Suprapubic skin (tissue), 4 donors: ENCODE results near the gene PTOV1. TPM values are rescaled to one million over a fixed set of nuclear protein-coding genes. Genes with fewer than 3 reads are reported as not detected.

Experiments
- DNase-seq, 2 donors: peaks; one replicate each; pipeline ENCODE4 v3.0.0-alpha.2; 2019; ENCODE audit warnings: low spot score in 2 of 2
- H3K27ac ChIP-seq: fragments of 200-600 bp; sonication (generic); one replicate; pipeline ENCODE4 v1.5.1; 2019
- H3K27me3 ChIP-seq: fragments of 200-600 bp; sonication (generic); one replicate; pipeline ENCODE4 v1.5.1; 2019
- H3K36me3 ChIP-seq: fragments of 200-600 bp; sonication (generic); one replicate; pipeline ENCODE4 v1.5.1; 2019
- H3K4me1 ChIP-seq: fragments of 200-600 bp; sonication (generic); one replicate; pipeline ENCODE4 v1.5.1; 2019
- H3K4me3 ChIP-seq: fragments of 200-600 bp; sonication (generic); one replicate; pipeline ENCODE4 v1.5.1; 2019; ENCODE audit warnings: mild to moderate bottlenecking
- H3K9me3 ChIP-seq: fragments of 200-600 bp; sonication (generic); one replicate; pipeline ENCODE4 v1.5.1; 2019
- CTCF ChIP-seq, 2 donors: fragments of 200-600 bp in 1 of 2; fragments of 450-650 bp in 1 of 2; sonication (generic) in 1 of 2; IDR thresholded peaks; one replicate each; pipeline ENCODE4 v1.5.1; 2016 to 2019; ENCODE audit warnings: antibody characterized with exemption in 2 of 2, mild to moderate bottlenecking in 1 of 2, moderate library complexity in 1 of 2
- EP300 ChIP-seq: sonication (generic); formaldehyde crosslinking; IDR thresholded peaks from one replicate; pipeline ENCODE4 v1.6.1; 2017; ENCODE audit warnings: antibody characterized with exemption
- POLR2A ChIP-seq, 2 donors: fragments of 450-650 bp; IDR thresholded peaks; one replicate each; pipeline ENCODE4 v1.6.1; 2017; ENCODE audit warnings: antibody characterized with exemption in 2 of 2, mild to moderate bottlenecking in 2 of 2, moderate library complexity in 2 of 2
- POLR2AphosphoS5 ChIP-seq, 3 donors: sonication (generic); formaldehyde crosslinking; IDR thresholded peaks; one replicate each; pipeline ENCODE4 v1.6.1; 2017; ENCODE audit warnings: antibody characterized with exemption in 3 of 3
- WGBS: methylation state at CpG from one replicate; pipeline ENCODE4 v1.1.5; 2018; 5-methylcytosine and 5-hydroxymethylcytosine counted together
- total RNA-seq, 4 donors: library from RNA; depleted of rRNA; stranded (reverse); fragments of >200 nt; gene quantifications; one replicate each; pipeline ENCODE4 v1.1.0, GENCODE V29; 2016

PTOV1 gene
- total RNA-seq, 4 donors from 2014 or later = 82.2 to 147 (median 91.2) TPM

GRCh38 chr19:49874503-49875157, 23.7 kb downstream of the PTOV1 start:
- no peak overlapping the region for H3K4me3 ChIP-seq
- peaks cover 60% of the 10 kb centered on the region for H3K4me1 ChIP-seq
- H3K27ac ChIP-seq = no peak overlapping the region

GRCh38 chr19:49875177-49875576, 24.2 kb downstream of the PTOV1 start:
- TF ChIP-seq CTCF (IDR thresholded peaks at IDR 0.05) (no peak), EP300 (no peak), POLR2AphosphoS5 (IDR thresholded peaks at IDR 0.05) (no peak), POLR2A (IDR thresholded peaks at IDR 0.05) (no peak)
- peak overlapping the region; percentile 99 for H3K27ac ChIP-seq
- H3K4me1 ChIP-seq = peaks cover 54% of the 10 kb centered on the region
- no peaks in the 10 kb centered on the region for H3K9me3 ChIP-seq
- H3K36me3 ChIP-seq = peaks cover 23% of the 10 kb centered on the region
- no peaks in the 10 kb centered on the region for H3K27me3 ChIP-seq
- H3K4me3 ChIP-seq = peak overlapping the region; percentile 100
- 85% methylated on average over 4 of the region's 4 CpGs for WGBS
- no peak for DNase-seq

More at GRCh38 chr19:49874503-49875157, 23.7 kb downstream of the PTOV1 start:
- Histone ChIP-seq H3K36me3 (peaks cover 18% of the 10 kb centered on the region), H3K9me3 (no peaks in the 10 kb centered on the region), H3K27me3 (no peaks in the 10 kb centered on the region)
- DNase-seq = no peak
- 93% methylated on average over 10 of the region's 11 CpGs for WGBS
- TF ChIP-seq POLR2AphosphoS5 (IDR thresholded peaks at IDR 0.05) (no peak), EP300 (no peak), CTCF (IDR thresholded peaks at IDR 0.05) (no peak), POLR2A (IDR thresholded peaks at IDR 0.05) (no peak)

GRCh38 chr19:49875857-49876421, 25.0 kb downstream of the PTOV1 start:
- no peaks in the 10 kb centered on the region for H3K27me3 ChIP-seq
- WGBS = under 1% methylated on average over 14 of the region's 28 CpGs
- peak in 1 of 2 donors; percentile 87 for DNase-seq

GRCh38 chr19:49876422-49877019, 25.6 kb downstream of the PTOV1 start:
- H3K27ac ChIP-seq = peak overlapping the region; percentile 99
- peaks cover 31% of the 10 kb centered on the region for H3K36me3 ChIP-seq
- WGBS = under 1% methylated on average over 26 of the region's 46 CpGs

More at GRCh38 chr19:49875857-49876421, 25.0 kb downstream of the PTOV1 start:
- Histone ChIP-seq H3K9me3 (no peaks in the 10 kb centered on the region), H3K4me3 (peak overlapping the region; percentile 100), H3K27ac (peak overlapping the region; percentile 99), H3K4me1 (peaks cover 46% of the 10 kb centered on the region), H3K36me3 (peaks cover 31% of the 10 kb centered on the region)
- no peak for TF ChIP-seq POLR2A (IDR thresholded peaks at IDR 0.05)
- no peak for TF ChIP-seq CTCF (IDR thresholded peaks at IDR 0.05)
- TF ChIP-seq EP300 = no peak
- TF ChIP-seq POLR2AphosphoS5 (IDR thresholded peaks at IDR 0.05) = no peak

More at GRCh38 chr19:49876422-49877019, 25.6 kb downstream of the PTOV1 start:
- TF ChIP-seq POLR2A (IDR thresholded peaks at IDR 0.05) (no peak), EP300 (no peak), CTCF (IDR thresholded peaks at IDR 0.05) (no peak), POLR2AphosphoS5 (IDR thresholded peaks at IDR 0.05) (peak in 1 of 3 donors; percentile 85)
- H3K9me3 ChIP-seq = no peaks in the 10 kb centered on the region
- DNase-seq = peak; percentile 99
- H3K4me3 ChIP-seq = peak overlapping the region; percentile 100
- peaks cover 45% of the 10 kb centered on the region for H3K4me1 ChIP-seq
- H3K27me3 ChIP-seq = no peaks in the 10 kb centered on the region
